Activated CD4-positive, alpha-beta T cell treated with anti-CD3 and anti-CD28 coated beads, Interleukin-2, amount 50 U/mL, for 16 hours (primary cell): ENCODE data around the gene BIN1.
A peak's percentile ranks its signal among the peaks of the same experiment; 100 is the strongest.

ENCODE experiments used
- DNase-seq: peaks from one replicate; pipeline ENCODE4 v3.0.0-alpha.2; 2020

BIN1 gene

DNA sequence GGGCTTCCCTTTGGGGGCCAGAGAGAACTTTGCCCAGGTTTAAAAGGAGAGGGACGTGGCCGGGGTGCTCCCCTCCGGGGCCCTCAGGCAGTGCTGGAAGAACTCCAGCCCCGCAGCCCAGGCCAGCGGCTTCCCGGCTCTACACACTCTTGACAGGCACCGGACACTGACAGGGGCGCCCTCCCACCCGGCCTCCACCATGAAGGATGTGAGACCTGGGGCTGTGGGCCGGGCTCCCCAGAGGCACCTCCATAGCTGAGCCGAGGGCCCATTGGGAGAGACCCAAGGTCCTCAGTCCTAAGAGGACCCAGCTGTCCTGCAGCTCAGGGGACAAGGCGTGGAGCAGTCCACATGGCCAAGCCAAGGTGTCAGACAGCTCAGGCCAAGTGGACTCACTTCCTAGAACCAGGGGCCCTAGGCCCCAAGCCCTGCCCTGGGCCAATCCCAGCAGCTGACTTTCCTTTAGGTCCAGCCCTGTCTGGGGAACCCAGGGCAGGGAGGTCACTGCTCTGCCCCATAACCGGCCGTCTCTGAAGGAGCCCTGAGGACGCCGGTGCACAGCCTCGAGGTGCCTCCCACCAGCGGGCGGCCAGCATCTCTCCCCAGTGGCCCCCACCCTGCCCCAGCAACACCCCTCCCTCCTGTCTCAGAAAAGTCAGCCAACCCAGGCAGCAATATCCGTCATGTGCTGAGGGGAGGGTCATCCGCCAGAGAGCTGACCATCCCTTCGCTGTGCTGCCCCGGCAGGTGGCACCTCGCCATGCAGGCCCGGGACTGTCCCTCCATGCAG is 51.8 kb downstream of the BIN1 start:
- DNase-seq = no peak

DNA sequence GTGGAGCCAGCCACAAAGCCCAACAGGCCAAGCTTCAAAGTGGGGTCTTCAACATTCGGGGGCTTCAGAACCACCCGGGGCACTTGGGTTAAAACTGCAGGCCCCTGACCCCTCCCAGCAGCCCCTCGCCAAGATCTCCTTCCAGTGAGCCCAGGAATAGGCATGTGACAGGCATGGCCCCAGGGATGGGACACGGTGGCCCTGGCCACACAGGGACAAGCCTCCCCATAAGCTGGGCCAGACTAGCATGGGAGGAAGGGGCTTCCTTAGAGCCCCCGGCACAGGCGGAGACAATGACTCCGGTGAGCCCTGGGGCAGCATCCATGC is 52.4 kb downstream of the BIN1 start:
- no peak for DNase-seq

GRCh38 chr2:127053731-127054603 is 53.0 kb downstream of the BIN1 start:
- DNase-seq = no peak

GRCh38 chr2:127052771-127053691 is 53.9 kb downstream of the BIN1 start:
- no peak for DNase-seq

DNA sequence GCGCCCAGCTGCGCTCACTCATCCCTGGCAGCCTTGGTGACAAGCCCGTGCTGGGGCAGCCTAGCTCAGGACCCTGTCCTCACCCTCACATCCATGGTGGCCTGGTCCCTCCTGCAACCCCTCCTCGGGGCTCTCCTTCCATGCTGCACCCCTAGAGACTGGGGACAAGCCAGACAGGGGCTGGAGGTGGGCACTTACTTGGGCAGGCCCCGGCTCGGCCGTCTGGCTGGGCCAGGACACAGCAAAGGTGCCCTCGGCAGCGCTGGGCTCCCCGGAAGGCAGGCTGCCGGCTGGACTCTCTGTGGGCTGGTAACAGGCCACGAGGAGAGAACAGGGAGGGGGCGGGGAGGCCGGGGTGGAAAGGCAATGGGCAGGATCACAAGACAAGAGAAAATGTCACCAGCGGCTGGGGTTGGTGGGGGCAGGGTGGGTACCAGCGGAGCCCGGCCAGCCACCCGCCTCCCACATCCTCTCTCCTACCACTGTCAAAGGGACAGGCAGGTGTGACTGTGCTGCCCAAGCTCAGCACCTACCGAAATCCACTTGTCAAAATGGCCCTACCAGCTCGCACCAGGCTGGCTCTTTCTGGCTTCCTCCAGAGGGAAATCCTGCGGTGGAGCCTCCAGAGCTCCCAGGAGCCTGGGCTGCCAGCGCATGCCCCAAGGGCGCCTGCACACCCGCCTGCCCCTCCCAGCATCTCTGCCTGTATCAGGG is 54.7 kb downstream of the BIN1 start:
- no peak for DNase-seq

DNA sequence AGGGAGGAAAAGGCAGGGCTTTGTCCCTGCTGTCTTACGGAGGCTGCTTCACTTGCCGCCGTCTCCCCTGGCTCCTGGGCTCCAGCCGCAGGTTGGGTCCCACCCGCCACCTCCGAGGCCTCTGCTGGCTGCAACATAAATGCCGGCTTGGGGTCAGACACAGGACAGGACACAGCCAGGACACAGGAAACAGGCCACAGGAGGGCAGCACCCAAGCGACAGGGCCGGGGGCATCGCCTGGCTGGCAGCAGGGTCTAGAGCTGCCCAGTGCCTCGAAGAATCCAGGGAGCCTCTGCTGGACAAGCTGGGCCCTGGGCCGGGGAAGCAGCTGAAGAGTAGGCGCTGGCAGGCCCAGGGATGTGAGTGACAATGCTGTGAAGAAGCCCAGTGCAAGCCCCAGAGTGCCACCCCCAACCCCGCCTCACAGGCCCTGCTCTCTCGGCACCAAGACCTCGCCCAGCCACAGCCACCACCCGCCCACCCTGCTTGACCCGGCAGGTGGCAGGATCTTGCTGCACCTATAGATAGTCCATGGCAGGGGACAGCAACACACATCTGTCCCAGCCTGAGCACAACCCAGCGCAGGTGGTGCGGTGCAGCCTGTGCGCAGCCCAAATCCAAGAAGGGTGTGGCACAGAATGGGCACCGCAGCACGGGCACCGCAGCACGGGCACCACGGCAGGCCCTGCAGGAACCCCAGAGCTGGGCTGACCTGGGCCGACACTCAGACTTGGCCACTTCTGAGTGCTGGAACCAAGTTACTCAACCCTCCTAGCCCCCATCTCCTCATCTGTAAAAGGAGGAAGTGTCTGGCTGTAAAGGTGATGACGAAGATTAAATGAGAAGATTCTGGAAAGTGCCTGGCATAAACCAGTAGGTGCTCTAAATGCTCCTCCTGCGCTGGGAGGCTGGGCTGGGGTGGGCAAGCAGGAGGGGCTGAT is 55.6 kb downstream of the BIN1 start:
- DNase-seq = no peak

GRCh38 chr2:127050803-127051115 is 56.2 kb downstream of the BIN1 start:
- no peak for DNase-seq

DNA sequence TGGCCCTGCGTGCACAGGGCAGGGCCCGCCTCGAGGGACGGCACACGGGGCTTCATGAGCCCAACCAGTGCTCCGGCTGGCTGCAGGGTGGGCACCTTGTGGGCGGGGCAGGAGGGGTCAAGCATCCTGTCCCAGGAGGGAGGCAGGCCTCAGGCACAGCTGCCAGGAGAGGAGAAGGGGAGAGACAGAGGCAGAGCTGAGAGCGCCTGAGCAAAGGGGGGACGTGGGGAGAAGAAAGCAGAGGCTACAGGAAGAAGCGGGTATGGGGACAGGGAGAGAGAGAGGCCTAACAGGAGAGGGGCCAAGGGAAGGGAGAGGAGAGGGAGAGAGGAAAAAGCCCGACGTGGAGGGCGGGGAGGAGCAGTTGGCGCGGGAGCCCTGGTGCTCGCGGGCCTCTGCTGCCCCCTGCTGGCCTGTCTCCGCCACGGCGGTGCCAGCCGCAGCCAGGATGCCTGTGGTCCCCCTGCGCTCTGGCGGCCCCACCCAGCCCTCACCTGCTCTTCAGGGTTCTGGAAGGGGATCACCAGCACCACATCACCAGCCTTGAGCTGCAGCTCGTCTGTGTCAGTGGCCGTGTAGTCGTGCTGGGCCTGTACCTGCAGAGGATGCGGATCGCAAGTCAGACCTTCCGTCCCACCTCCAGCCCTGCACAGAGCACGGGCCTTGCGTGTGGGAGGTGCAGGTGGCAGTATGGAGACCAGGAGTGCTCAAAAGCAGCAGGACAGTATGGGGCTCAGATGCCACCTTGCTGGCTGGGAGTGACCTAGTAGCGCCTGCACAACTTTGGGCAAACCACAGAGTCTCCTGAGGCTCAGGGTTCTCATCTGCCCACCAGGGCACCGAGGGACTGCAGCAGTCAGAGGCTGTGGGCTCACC is 56.8 kb downstream of the BIN1 start:
- peak; percentile 65 for DNase-seq

GRCh38 chr2:127048969-127049897 is 57.7 kb downstream of the BIN1 start:
- no peak for DNase-seq

DNA sequence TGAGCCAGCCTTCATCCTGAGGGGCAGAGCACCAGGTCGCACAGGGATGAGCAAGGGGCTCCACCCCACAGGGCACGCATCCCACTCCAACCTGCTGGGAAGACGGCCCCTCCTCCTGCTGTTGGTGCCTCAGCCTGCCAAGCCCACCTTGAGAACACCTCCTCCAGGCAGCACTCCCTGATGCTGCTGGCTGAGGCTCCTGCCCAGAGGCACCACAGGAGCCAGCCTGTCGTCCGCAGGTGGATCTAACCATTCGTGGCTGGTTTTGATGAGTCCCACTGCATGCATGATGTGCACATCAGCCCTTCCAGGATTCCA is 58.4 kb downstream of the BIN1 start:
- no peak for DNase-seq

GRCh38 chr2:127047716-127048617 is 59.0 kb downstream of the BIN1 start:
- no peak for DNase-seq

DNA sequence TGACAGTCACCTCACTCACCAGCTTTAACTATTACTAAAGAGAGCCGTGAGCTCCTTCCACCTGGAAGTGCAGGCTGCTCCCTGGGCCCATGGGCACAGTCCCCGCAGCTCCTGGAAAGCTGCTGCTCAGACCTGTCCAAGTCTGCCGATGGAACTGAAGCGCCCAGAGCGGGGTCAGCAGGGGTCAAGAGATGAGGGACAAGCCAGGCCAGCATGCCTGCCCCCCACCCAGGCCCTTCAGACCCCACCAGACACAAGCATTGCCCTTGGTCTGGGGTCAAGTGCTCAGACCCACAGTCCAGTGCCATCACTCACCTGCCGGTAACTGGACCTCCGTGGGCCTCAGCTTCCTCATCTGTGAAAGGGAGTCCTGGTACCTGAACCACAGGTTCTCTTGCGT is 59.9 kb downstream of the BIN1 start:
- no peak for DNase-seq

DNA sequence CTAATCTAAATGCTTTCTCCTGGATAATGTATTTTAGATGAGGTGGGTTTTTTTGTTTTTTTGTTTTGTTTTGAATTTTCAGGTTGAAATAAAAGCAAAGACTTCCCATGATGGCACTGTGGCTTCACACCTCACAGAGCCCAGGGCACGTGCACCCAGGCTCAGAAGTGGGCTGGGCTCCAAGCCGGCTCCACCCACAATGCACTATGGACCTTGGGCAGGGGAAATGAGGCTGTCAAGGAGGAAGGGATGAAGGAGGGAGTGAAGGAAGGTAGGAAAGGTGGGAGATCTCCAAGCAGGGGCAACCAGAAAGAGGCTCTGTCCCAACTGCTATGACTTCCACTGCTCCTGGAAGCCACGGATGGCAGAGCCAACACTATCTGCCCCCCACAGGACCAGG is 60.4 kb downstream of the BIN1 start:
- no peak for DNase-seq

GRCh38 chr2:127045792-127046501 is 61.0 kb downstream of the BIN1 start:
- no peak for DNase-seq

DNA sequence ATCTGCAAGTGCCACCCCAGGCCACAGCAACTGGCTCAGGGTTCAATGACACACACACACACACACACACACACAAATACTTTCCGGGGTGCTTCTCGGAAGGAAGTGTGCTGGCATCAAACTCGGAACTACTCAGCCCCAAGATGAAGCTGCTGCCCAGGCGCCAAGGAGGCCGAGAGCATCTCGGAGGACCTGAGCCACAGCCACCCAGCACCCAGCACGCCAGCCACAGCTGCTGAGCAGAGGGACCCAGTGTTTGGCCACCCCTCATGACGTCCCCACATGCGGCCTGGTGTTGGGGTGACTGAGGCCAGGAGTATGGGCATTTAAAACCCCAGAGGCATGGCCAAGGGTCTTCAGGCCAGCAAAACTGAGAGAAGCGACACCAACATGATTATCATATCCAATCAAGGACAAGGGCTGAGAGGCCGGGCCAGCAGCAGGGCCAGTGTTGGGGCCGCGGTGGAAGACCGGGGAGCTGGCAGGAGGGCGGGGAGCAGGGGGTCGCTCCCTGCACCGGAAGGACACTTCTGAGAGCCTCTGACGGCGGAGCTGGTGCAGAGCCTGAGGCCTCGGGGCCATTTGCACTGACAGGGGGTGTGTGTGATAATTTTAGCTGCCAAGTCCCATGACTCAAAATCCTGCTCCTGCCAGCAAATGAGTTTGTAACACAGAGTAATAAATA is 61.8 kb downstream of the BIN1 start:
- DNase-seq = no peak

DNA sequence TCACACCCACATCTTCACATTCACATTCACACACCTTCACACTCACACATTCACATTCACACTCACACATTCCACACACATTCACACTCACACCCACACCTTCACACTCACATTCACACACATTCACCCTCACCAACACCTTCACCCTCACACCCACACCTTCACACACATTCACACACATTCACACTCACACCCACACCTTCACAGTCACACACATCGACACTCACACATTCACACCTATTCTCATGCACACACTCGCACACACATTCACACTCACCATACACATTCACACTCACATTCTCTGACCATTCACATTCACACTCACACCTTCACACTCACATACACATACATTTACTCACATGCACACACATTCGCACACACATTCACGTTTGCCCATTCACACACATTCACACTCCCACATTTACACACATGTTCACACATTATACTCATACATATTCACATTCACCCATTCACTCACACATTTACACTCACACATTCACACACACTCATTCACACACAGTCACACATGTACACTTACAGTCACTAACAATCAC is 62.7 kb downstream of the BIN1 start:
- DNase-seq = no peak
